H9 (cell line): ENCODE data around the gene ZNF429. TPM values are rescaled to one million over a fixed set of nuclear protein-coding genes. Genes with fewer than 3 reads are reported as not detected.

Source experiments
- DNase-seq: peaks from one replicate; pipeline ENCODE4 v3.0.0-alpha.2; 2017
- H2AFZ ChIP-seq: one replicate; pipeline ENCODE4 v1.6.1; 2013; ENCODE audit warnings: mild to moderate bottlenecking, low read length, control low read depth, moderate library complexity
- H2AK5ac ChIP-seq: 2 replicates; pipeline ENCODE4 v1.6.1; 2013; ENCODE audit warnings: low read length, control low read depth, mixed read lengths; ENCODE audit not compliant: insufficient read length
- H2BK120ac ChIP-seq: one replicate; pipeline ENCODE4 v1.6.1; 2013; ENCODE audit warnings: low read depth, mild to moderate bottlenecking, low read length, control low read depth, inconsistent platforms; ENCODE audit not compliant: poor library complexity, severe bottlenecking
- H2BK12ac ChIP-seq: 2 replicates; pipeline ENCODE4 v1.6.1; 2013; ENCODE audit warnings: low read length, control low read depth, mixed read lengths, low read depth; ENCODE audit not compliant: insufficient read length
- H2BK15ac ChIP-seq: 2 replicates; pipeline ENCODE4 v1.6.1; 2013; ENCODE audit warnings: low read depth, low read length, control low read depth
- H2BK20ac ChIP-seq: one replicate; pipeline ENCODE4 v1.6.1; 2013; ENCODE audit warnings: low read depth, mild to moderate bottlenecking, low read length, control low read depth, inconsistent platforms; ENCODE audit not compliant: poor library complexity, severe bottlenecking
- H2BK5ac ChIP-seq: 2 replicates; pipeline ENCODE4 v1.6.1; 2013; ENCODE audit warnings: low read length, control low read depth, mixed read lengths; ENCODE audit not compliant: insufficient read length
- H3K14ac ChIP-seq: 2 replicates; pipeline ENCODE4 v1.6.1; 2013; ENCODE audit warnings: low read length, control low read depth; ENCODE audit not compliant: insufficient read depth
- H3K18ac ChIP-seq: 2 replicates; pipeline ENCODE4 v1.6.1; 2013; ENCODE audit warnings: low read depth, mild to moderate bottlenecking, mixed read lengths, low read length, control low read depth; ENCODE audit not compliant: insufficient read length
- H3K23ac ChIP-seq: 2 replicates; pipeline ENCODE4 v1.6.1; 2013; ENCODE audit warnings: low read length, control low read depth, mixed read lengths, low read depth; ENCODE audit not compliant: insufficient read length
- H3K23me2 ChIP-seq: 2 replicates; pipeline ENCODE4 v1.6.1; 2013; ENCODE audit warnings: low read depth, mild to moderate bottlenecking, mixed read lengths, low read length, control low read depth; ENCODE audit not compliant: insufficient read length, poor library complexity, severe bottlenecking
- H3K27ac ChIP-seq: 2 replicates; pipeline ENCODE4 v1.5.1; 2013; ENCODE audit warnings: low read length, control low read depth, mixed read lengths, low read depth; ENCODE audit not compliant: insufficient read length
- H3K27me3 ChIP-seq: 2 replicates; pipeline ENCODE4 v1.6.1; 2013; ENCODE audit warnings: low read length, control low read depth, inconsistent platforms; ENCODE audit not compliant: insufficient read depth
- H3K4ac ChIP-seq: 2 replicates; pipeline ENCODE4 v1.6.1; 2013; ENCODE audit warnings: low read depth, mild to moderate bottlenecking, control low read depth, inconsistent platforms, low read length, moderate library complexity
- H3K4me1 ChIP-seq: 2 replicates; pipeline ENCODE4 v1.6.1; 2013; ENCODE audit warnings: low read length, control low read depth, inconsistent platforms; ENCODE audit not compliant: insufficient read depth
- H3K4me2 ChIP-seq: 2 replicates; pipeline ENCODE4 v1.6.1; 2013; ENCODE audit warnings: low read length, control low read depth, mixed read lengths; ENCODE audit not compliant: insufficient read length, insufficient read depth
- H3K56ac ChIP-seq: 2 replicates; pipeline ENCODE4 v1.6.1; 2013; ENCODE audit warnings: low read depth, mild to moderate bottlenecking, mixed read lengths, low read length, control low read depth; ENCODE audit not compliant: insufficient read length
- H3K79me1 ChIP-seq: 2 replicates; pipeline ENCODE4 v1.6.1; 2013; ENCODE audit warnings: low read depth, mild to moderate bottlenecking, moderate library complexity, low read length, control low read depth, inconsistent platforms; ENCODE audit not compliant: insufficient read depth, poor library complexity, severe bottlenecking
- H3K79me2 ChIP-seq: 2 replicates; pipeline ENCODE4 v1.6.1; 2013; ENCODE audit warnings: low read length, control low read depth, inconsistent platforms; ENCODE audit not compliant: insufficient read depth
- H3K9ac ChIP-seq: 2 replicates; pipeline ENCODE4 v1.6.1; 2013; ENCODE audit warnings: low read length, control low read depth, mixed read lengths; ENCODE audit not compliant: insufficient read length; ENCODE audit errors: extremely low read depth
- H3K9me3 ChIP-seq: one replicate; pipeline ENCODE4 v1.6.1; 2013; ENCODE audit warnings: low read depth, low read length, inconsistent platforms; ENCODE audit not compliant: control insufficient read depth
- H3T11ph ChIP-seq: one replicate; pipeline ENCODE4 v1.6.1; 2013; ENCODE audit warnings: mild to moderate bottlenecking, low read length, control low read depth, inconsistent platforms
- H4K20me1 ChIP-seq: one replicate; pipeline ENCODE4 v1.6.1; 2013; ENCODE audit not compliant: control insufficient read depth, insufficient read length, insufficient read depth
- H4K5ac ChIP-seq: 2 replicates; pipeline ENCODE4 v1.6.1; 2013; ENCODE audit warnings: low read depth, mild to moderate bottlenecking, mixed read lengths, low read length, control low read depth; ENCODE audit not compliant: insufficient read length
- H4K8ac ChIP-seq: replicated peaks from 2 replicates; pipeline ENCODE4 v1.6.1; 2013; ENCODE audit warnings: low read length, control low read depth, mixed read lengths, low read depth; ENCODE audit not compliant: insufficient read length
- H4K91ac ChIP-seq: 2 replicates; pipeline ENCODE4 v1.6.1; 2013; ENCODE audit warnings: low read depth, mild to moderate bottlenecking, moderate library complexity, mixed read lengths, low read length, control low read depth; ENCODE audit not compliant: insufficient read length
- H3K27ac Mint-ChIP-seq, 3 experiments: 2 replicates in 2 of 3; 3 replicates in 1 of 3; pipeline ENCODE4 v1.8.0; 2020 to 2021; ENCODE audit warnings: mixed read lengths in 3 of 3, mild to moderate bottlenecking in 1 of 3, moderate library complexity in 1 of 3
- H3K27me3 Mint-ChIP-seq: 2 replicates; pipeline ENCODE4 v1.8.0; 2021; ENCODE audit warnings: low read depth, mild to moderate bottlenecking, moderate library complexity, mixed read lengths
- H3K36me3 Mint-ChIP-seq, 3 experiments: 2 replicates in 2 of 3; 3 replicates in 1 of 3; pipeline ENCODE4 v1.8.0; 2020 to 2021; ENCODE audit warnings: low read depth in 3 of 3, mixed read lengths in 3 of 3; ENCODE audit not compliant: insufficient read depth in 1 of 3
- H3K4me1 Mint-ChIP-seq, 2 experiments: 2 replicates each; pipeline ENCODE4 v1.8.0; 2020; ENCODE audit warnings: mixed read lengths in 2 of 2
- H3K4me3 Mint-ChIP-seq, 2 experiments: 2 replicates in 1 of 2; 3 replicates in 1 of 2; pipeline ENCODE4 v1.8.0; 2020 to 2021; ENCODE audit warnings: mild to moderate bottlenecking in 2 of 2, mixed read lengths in 2 of 2, moderate library complexity in 1 of 2
- H3K9me3 Mint-ChIP-seq, 2 experiments: 2 replicates in 1 of 2; 3 replicates in 1 of 2; pipeline ENCODE4 v1.8.0; 2020; ENCODE audit warnings: mild to moderate bottlenecking in 2 of 2, mixed read lengths in 2 of 2, moderate library complexity in 1 of 2
- WGBS: extraction: QIAGEN DNeasy Blood & Tissue Kit; methylation state at CpG from one replicate; pipeline ENCODE4 v1.1.7; 2013; ENCODE audit warnings: missing lambda C conversion rate, low lambda C conversion rate, mixed read lengths; ENCODE audit not compliant: insufficient read length; ENCODE audit errors: extremely low coverage; 5-methylcytosine and 5-hydroxymethylcytosine counted together
- total RNA-seq: library from RNA; stranded (reverse); gene quantifications from 2 replicates; pipeline ENCODE4 v1.2.1, GENCODE V29; 2021
- TF ChIP-seq, protein P1 (sequence below): fragments of 200-600 bp; sonication (generic); conservative IDR thresholded peaks from 3 replicates; pipeline ENCODE4 v1.8.0; 2021; ENCODE audit warnings: antibody characterized with exemption, mild to moderate bottlenecking

ZNF429 gene
- total RNA-seq, 1 experiment from 2014 or later = 11.2 TPM

DNA sequence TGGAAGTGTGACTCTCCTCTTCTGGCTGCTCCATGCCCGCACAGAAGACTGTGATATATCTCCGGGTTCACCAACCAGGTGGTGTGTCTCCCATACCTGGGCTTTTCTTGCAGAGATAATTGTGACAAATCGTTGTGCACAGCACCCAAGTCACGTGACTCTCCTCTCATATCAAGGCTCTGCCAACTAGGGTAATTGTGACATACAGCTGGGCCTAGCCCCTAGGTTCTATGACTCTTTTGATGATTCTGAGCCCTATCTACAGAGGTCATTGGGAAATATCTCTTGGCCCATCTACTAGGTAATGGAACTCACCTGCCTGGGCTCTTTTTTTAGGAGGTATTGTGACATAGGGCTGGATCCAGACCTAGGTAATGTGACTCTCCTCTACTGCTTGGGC, 89.8 kb downstream of the ZNF429 start:
- no peak overlapping the region for H3K56ac ChIP-seq
- no peaks in the 10 kb centered on the region for H3K23me2 ChIP-seq
- H3K4me1 ChIP-seq = no peaks in the 10 kb centered on the region
- H2BK12ac ChIP-seq = no peak overlapping the region
- H3K14ac ChIP-seq = no peak overlapping the region
- WGBS = no CpG with 5 or more reads among the region's 4 CpGs
- no peak overlapping the region for H3T11ph ChIP-seq
- Mint-ChIP-seq H3K4me1 (peaks cover 5 to 16% of the 10 kb centered on the region in 2 experiments), H3K9me3 (peaks cover 66 to 84% of the 10 kb centered on the region in 2 experiments), H3K36me3 (peaks cover 0 to 3% (median 1%) of the 10 kb centered on the region in 3 experiments; a peak in 2 of 7 replicates), H3K27me3 (peaks cover 5% of the 10 kb centered on the region), H3K4me3 (no peak overlapping the region), H3K27ac (no peak overlapping the region)
- H3K79me2 ChIP-seq = no peaks in the 10 kb centered on the region
- H3K27ac ChIP-seq = no peak overlapping the region
- no peak for DNase-seq
- H3K9me3 ChIP-seq = peaks cover 49% of the 10 kb centered on the region
- H2BK15ac ChIP-seq = no peak overlapping the region
- H3K9ac ChIP-seq = no peak overlapping the region
- H4K5ac ChIP-seq = no peak overlapping the region
- no peak overlapping the region for H3K4ac ChIP-seq
- H3K27me3 ChIP-seq = no peaks in the 10 kb centered on the region
- H4K8ac ChIP-seq = no peak overlapping the region
- H3K18ac ChIP-seq = no peak overlapping the region
- no peak overlapping the region for H2AK5ac ChIP-seq
- H2AFZ ChIP-seq = no peak overlapping the region
- H3K4me2 ChIP-seq = no peak overlapping the region
- no peak overlapping the region for H2BK20ac ChIP-seq
- H4K91ac ChIP-seq = no peak overlapping the region
- no peaks in the 10 kb centered on the region for H4K20me1 ChIP-seq
- TF ChIP-seq, protein P1, sequence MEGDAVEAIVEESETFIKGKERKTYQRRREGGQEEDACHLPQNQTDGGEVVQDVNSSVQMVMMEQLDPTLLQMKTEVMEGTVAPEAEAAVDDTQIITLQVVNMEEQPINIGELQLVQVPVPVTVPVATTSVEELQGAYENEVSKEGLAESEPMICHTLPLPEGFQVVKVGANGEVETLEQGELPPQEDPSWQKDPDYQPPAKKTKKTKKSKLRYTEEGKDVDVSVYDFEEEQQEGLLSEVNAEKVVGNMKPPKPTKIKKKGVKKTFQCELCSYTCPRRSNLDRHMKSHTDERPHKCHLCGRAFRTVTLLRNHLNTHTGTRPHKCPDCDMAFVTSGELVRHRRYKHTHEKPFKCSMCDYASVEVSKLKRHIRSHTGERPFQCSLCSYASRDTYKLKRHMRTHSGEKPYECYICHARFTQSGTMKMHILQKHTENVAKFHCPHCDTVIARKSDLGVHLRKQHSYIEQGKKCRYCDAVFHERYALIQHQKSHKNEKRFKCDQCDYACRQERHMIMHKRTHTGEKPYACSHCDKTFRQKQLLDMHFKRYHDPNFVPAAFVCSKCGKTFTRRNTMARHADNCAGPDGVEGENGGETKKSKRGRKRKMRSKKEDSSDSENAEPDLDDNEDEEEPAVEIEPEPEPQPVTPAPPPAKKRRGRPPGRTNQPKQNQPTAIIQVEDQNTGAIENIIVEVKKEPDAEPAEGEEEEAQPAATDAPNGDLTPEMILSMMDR = no peak
- no peak overlapping the region for H2BK5ac ChIP-seq
- H3K79me1 ChIP-seq = no peaks in the 10 kb centered on the region
- no peak overlapping the region for H2BK120ac ChIP-seq
- no peak overlapping the region for H3K23ac ChIP-seq
